NCI-H2227 (cell line): ENCODE results near the gene MBNL2.

ENCODE experiments used
- DNase-seq: peaks from one replicate; lab custom pipeline; 2025; ENCODE audit not compliant: unreplicated experiment; lab: John Stamatoyannopoulos, UW

MBNL2 gene

DNA sequence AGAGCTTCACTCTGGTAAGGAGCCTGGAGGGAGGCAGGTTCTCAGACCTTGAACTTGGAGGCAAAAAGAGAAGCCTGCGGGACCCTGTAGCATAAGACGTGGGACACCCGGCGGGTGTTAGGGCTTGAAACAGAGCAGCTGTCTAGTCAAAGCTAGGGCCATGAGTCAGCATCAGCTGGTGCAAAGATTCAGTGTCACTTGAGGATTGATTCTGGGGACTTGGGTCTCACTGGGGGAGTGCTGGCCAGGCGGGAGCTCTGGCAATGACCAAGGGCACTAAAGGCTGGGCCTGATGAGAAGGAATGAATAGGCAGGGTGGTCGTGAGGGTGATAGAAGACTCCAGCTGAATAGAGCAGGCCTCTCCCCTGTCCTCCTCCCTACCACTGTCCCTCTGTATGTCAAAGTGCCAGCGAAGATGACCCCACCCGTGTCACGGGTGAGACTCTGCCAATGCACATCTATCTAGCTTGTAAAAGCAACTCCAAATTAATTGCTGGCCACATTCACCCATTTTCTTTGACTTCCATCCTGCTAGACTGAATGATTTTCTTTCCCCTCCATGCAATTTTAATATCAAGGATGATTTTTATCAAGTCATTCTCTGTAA lies 97.1 kb downstream of the MBNL2 start:
- no peak for DNase-seq

DNA sequence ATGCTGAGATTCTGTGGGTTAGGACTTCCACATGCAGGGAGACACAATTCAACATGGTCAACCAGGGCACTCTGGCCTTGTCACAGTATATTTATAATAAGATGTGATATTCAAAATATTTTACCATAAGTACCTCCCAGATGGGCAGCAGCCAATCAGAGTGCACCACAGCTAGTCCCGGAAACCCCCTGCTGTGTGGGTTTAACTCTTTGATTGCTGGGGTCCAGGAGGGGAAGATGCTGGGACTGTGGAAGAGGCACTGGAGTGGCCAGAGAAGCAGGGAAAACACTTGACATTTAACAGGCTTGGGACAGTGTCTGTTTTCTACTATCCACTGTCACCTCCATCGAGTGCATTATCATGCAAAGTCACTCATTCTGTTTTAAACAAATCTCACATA lies 99.0 kb downstream of the MBNL2 start:
- no peak for DNase-seq

DNA sequence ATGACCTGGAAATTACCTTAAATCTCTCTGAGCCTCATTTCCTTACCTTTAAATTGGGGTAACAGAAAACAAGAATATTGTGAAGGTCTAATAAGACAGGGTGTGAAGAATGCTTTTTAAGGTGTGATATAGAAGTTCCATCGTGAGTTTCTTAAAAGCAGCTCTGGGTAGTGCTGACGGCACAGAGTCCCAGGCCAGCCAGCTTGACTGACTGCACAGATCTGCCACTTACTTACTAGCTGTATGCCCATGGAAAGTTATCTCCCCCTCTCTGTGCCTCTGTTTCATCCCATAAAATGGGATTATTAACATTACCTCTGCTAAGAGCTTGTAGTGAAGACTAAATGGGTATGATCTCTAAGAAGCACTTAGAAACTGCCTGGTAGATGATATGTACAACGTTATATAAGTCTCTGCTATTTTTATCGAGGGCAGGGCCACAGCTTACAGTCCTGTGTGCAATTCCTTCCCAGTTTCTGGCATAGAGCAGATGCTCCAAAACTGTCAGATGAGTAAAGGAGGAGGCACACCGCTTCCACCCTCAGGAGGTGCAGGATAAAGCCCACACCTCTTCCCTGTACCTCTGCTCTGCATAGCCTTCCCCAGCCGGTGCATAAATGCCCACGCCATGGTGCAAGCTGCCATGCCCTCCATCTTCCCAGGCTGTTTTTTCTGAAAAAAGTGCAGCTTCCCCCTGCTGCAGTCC lies 99.6 kb downstream of the MBNL2 start:
- no peak for DNase-seq

DNA sequence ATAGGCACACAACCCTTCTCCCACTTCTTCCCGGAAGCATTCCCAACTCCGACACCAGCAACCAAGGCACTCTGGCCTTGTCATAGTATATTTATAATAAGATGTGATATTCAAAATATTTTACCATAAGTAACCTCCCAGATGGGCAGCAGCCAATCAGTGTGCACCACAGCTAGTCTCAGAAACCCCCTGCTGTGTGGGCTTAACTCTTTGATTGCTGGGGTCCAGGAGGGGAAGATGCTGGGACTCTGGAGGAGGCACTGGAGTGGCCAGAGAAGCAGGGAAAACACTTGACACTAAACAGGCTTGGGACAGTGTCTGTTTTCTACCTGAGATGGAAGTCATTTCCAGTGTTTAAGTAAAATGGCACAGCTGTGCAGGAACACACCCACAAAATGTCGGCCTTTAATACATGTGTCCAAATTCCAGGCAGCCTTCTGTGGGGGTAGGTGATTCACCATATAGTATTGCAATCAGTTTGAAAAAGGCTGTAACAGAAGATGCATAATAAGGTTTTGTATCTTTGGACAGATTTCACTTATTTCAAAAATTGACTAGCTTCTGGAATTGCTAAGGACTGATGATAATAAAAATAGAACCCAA lies 100.7 kb downstream of the MBNL2 start:
- no peak for DNase-seq

DNA sequence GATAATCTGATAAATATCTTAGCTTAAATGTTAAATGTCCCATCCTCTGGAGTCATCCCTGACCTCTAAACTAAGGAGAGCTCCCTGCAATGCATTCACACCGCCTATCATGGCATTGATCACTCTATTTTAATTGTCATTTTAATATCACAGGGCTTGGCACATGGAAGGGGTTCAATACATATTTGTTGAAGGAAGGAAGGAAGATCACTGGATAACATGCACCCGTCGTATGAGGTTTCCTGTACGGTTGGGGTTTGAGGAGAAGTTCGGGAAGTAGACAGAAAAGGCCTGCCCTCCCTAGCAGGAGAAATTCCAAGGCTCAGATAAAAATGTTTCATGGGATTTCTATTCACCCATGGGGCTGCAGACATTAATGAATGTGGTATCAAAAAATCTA lies 102.0 kb downstream of the MBNL2 start:
- DNase-seq = no peak

DNA sequence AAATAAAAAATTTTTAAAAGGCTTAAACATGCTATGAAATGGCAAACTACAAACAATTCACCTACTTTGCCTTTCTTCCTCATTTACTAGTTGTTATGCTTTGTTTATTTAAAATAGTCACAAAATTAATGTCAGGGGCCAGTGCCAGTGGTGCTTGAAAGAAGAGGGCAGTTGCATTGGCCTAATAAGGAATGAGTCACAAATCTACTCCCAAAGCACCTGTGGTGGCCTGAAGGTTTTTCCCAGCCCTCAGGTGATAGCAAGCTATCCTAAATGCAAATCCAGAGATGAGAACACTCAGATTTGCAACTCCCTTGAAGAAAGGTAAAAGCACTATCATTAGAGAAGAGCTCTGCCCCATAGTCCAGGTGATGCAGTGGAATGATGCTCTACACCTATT lies 103.6 kb downstream of the MBNL2 start:
- DNase-seq = no peak

DNA sequence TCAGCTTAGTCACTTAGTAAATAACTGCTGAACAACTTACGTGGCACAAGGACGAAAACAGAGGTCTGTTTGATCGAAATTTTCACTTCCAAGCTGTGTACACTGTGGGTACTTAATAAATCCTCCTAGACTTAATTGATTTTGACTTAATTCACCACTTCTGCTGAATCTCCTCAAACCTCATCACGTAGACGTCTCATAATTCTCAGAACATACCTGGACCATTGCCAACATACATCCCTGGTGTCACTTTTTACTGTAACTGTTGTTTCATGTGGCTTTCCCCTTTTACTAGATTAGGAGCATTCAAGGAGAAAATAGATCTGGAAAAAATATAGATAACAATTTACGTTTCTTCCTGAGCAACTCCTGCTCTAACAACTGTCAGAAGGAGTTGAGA lies 105.0 kb downstream of the MBNL2 start:
- no peak for DNase-seq

DNA sequence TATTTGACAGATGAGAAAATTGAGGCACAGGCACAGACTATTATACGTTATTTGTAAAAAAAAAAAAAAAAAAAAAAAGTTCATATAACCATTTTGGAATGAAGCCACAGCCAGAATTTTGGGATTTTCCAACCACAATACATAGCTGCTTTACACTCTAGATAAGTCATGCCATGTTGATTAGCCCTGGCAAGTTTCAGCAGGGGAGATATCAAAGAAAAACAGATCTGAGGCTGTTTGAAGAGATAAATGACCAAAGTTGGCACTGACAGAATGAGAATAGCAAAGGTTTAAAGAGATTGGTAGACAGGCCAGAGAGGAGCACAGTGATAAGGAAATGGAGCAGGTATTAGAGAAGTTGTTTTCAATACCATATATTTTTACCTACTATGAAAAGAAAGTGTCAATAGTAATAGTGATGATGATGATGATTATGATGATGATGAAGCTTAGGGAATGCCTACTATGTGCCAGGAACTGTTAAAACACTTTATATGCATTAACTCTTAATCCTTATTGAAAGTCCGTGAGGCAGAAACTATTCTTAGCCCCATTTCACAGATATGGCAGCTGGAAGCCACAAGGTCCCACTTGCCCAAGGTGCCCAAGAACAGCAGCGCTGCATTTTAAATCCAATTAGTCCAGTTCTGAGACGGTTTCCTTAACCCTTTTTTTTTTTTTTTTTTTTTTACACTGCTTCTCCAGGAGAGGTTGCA lies 105.5 kb downstream of the MBNL2 start:
- DNase-seq = no peak

DNA sequence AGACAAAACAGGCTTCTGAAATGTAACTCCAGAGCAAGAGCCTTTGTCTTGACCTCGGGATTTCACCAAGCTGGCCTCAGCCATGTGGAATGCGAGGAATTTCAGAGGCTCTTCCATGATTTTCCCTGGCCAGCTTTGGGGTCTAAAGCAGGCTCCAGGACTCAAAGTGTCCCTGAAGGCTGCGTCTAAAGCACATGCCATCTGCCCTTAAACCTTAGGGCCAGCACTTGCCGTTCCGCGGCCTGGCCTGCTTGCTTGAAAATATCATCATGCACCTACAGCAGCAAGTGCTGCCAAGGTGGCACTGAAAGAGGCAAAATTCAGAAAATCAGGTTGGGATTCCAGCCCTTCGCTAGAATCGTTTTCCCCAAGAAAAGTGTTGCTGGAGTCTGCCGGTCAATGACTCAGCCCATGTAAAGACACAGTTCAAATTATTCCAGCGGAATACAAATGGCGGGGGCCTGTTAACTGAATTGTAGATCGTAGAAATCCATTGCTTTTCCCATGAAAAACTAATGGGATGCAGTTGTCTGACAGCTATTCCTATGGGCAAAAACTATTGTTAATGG lies 106.2 kb downstream of the MBNL2 start:
- no peak for DNase-seq

DNA sequence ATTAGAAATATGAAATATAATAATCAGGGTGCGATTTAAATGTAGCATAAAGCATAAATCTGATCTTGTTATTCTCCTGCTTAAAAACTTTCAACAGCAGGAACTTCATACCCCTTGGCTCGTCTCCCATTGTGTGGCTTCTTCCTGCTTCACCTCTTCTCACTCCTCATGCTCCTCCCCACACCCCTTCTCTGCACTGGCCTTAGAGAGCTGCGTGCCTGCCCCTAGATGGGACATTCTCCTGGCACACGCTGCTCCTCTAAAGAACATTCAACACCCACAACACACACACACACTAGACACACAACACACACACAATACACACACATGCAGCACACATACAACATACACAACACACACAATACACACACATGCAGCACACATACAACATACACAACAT lies 107.2 kb downstream of the MBNL2 start:
- DNase-seq = no peak

DNA sequence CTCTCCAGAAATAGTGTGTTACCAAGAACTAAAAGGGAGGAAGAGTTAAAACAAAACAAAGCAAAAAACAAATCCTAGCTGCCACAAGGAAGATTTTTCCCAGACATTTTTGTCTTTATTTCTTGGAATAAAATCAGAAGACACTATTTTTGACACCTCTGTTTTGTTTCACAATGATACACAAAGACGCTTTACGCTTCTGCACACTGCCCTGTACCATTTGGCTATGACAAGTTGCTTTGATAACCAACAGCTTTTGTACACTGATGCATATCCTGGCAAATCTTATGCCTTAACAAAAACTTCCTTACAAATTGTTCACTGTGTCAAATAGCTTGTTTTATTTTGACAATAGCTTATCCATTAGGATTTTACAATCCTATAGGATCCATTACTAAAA lies 108.3 kb downstream of the MBNL2 start:
- no peak for DNase-seq

DNA sequence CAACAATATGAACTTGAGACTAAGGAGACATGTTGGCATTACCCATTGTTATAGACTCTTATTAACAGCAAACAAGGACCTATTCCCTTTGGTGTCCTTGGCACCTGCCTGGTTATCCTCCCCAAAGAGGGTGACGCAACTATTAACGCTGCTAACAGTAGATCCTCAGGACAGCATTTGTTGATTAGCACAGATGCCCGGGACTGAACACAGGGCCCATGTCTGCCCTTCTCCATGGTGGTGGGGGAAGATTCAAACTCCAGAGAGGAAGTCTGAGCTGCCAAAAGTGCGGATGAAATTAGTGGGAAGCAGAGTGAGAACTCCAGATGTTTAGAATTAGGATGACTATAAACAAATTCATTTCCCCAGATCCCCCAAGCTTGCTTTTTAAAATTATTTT lies 110.6 kb downstream of the MBNL2 start:
- no peak for DNase-seq

DNA sequence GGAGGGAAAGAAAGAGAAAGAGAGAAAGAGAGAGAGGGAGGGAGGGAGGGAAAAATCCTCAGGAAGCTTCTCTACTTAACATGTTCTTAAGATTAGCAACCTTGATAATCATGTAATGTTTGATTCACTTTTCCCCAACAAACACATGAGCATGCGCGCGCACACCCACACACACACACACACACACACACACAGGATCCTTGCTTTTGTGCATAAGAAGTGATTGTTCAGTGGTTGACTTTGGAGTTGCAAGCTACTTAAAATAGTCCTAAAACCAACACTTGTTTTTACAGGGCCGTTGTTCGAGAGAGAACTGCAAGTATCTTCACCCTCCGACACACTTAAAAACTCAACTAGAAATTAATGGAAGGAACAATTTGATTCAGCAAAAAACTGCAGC lies 111.8 kb downstream of the MBNL2 start:
- no peak for DNase-seq

DNA sequence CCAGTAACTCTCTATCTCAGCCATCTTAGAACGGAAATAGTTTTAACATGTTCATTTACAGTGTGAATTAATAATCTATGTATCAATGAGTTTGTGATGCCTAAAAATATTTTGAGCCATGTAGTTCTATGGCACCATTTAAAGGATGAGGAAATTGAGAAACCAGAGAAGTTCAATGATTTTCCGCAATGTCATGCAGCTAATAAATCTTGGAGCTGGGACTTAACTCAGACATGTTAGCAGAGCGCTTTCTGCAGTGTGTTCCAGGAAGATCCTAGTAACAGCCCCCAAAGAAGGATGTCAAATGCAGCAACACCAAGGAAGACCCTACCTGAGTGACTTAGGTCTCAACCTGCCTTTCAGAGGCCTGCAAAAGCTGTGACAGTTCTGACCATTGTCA lies 112.6 kb downstream of the MBNL2 start:
- no peak for DNase-seq

DNA sequence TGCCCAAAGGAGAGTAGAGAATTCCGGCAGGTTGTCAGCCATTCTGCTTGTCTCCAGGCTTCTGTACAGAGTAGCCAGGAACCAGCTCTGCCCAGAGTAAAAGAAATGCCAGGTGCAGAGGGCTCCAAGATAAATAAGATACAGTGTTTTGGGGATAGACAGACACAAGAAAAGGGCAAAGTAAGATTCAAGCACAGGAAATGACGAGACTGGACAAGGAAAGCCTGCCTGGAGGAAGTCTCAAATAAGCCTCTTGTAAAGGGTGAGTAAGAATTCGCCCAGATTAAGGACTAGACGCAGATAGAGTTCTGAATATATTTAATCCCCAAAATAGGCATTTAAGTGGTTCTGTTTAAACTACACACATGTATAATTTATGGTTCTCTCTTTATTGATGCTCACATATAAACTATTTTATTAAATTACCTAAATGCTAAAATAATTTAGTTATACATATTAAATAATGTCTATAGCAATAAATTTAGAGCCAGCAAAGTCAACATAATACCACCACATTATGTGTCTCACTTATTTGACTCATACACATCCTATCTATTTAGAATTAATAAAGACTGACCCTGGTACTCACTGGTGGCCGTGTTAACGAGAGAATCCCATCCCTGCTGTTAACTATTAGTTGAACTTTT lies 113.5 kb downstream of the MBNL2 start:
- DNase-seq = no peak

DNA sequence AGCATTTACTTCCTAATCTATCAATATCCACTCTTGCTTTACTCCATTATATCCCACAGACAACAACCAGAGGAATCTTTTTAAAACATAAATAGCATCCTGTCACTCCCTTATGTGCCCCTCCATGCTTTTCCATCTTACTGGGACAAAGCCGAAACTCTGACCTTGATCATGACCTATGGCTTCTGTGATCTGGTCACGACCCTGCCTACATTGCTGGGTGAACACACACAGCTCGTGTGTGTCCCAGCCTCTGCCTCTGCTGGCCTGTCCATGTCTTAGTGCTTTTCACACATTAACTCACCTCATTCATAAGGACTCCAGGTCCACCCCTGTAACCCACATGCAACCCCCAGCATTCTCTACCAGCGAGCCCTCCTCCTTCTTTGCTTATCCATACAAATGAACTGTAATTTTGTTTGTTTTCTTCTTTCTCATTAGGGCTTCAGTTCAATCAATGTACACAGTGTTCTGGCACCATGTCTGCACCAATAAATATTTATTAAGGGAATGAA lies 115.9 kb downstream of the MBNL2 start:
- DNase-seq = no peak

DNA sequence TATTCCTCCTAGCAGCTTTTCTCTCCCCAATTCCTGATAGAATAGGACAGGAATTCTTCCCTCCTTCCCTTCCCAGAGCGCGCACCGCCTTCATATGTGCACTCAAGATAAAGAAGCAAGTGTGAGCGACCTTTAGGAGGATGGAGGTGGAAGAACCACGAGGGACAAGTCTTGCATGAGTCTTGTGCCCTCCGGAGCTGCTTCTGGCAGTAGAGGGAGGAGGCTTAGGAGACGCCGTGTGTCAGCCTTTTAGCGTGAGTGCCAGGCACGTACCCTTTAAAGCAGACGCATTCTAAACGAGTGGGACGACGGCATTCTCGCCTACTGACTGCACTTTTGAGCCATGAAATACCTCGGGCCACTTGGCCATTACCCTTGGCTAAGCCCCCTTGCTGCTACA lies 116.4 kb downstream of the MBNL2 start:
- DNase-seq = no peak

DNA sequence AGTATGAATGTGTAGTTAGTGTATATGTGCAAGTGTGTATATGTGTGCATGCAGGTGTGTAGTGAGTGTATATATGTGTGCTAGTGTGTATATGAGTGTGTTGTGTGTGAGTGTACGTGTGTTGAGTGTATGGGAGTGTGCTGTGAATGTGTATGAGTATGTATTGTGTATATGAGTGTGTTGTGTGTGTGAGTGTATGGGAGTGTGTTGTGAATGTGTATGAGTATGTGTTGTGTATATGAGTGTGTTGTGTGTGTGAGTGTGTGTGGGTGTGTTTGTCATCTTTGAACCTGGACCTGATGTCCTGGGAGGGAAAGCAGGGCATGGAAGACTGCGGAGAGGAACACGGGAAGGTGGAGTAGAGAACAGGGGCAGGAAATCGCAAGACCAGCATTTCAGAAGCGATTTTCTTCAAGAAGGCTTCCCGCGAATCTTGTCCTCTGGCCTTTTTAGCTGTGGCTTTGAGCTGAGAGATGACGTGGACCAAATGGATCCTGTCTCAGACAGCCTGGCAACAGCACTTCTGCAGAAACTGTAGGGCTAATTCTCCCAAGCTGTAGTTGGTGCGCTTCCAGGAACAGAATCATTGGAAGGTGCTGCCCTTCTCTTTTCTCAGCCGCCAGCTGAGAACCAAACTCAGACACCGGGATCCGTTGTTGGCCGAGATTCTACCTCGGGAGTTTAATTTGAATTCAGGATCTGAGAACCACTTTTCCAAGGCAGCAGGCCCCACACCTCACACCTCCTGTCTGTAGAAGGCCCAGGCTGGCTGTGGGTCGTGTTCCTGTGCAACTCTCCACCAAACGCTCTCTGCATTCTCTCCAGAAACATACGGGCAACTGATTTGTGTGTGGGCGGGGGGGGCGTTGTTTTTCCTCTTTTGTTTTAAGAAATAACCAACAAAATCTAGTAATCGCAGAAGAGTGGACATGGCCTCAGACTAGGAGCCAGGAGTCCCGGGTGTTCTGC lies 117.2 kb downstream of the MBNL2 start:
- DNase-seq = no peak

DNA sequence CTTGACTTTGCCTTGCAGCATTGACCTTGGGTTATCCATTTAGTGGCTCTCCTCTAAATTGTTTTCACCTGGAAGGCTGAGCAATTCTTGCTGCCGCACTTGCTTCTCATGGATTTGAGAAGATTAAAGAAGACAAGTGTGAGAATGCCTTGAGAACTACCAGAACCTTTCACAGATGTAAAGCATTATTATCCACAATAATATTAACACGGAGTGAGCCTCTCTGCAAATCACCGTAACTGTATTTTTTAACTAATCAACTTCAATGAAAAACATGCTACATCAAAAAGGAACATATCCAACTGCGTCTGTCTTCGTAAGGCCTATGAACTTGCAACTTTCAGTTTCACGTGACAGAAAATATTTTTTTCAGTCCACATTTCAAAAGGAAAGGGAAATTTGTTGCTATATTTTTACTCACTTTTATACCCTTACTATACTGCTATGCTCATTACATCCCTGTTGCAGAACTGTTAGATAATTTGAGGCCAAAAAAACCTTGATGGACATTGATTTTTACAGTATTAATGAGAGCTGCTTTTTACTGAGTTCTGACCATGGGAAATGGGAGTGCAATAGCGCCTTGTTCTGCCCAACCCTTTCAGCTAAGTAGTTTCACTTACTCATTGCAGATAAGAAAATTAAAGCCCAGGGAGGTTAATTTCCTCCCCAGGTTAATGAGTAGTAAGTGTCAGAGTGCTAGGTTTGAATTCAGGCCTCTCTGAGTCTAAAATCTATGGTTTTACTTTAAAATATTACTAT lies 118.0 kb downstream of the MBNL2 start:
- no peak for DNase-seq
